ENCODE results near the gene RAD52.

DNA sequence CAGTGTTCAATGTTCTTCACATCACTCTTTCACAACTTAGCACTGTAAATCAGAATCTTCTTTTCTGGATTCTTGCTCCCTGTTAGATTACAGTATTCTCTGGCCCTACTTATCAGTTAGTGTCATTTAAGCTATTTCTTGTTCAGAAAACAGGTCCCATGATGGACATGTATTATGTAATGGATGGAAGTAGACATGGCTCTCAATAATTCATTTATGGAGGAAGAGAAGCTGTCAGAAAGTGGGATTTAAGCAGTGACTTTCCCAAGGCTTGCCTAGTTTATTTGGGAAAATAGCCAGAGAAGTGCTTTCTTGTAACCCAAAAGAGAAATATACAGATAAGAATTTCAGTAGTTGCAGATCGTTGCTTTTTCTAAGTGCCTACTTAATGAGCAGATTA is 43.2 kb upstream of the RAD52 start:
- TF ChIP-seq, protein P1, sequence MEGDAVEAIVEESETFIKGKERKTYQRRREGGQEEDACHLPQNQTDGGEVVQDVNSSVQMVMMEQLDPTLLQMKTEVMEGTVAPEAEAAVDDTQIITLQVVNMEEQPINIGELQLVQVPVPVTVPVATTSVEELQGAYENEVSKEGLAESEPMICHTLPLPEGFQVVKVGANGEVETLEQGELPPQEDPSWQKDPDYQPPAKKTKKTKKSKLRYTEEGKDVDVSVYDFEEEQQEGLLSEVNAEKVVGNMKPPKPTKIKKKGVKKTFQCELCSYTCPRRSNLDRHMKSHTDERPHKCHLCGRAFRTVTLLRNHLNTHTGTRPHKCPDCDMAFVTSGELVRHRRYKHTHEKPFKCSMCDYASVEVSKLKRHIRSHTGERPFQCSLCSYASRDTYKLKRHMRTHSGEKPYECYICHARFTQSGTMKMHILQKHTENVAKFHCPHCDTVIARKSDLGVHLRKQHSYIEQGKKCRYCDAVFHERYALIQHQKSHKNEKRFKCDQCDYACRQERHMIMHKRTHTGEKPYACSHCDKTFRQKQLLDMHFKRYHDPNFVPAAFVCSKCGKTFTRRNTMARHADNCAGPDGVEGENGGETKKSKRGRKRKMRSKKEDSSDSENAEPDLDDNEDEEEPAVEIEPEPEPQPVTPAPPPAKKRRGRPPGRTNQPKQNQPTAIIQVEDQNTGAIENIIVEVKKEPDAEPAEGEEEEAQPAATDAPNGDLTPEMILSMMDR (IDR thresholded peaks at IDR 0.05; ENCODE audit: insufficient read depth, low read length, poor library complexity, severe bottlenecking), result no peak
- TF ChIP-seq EZH2phosphoT487 (conservative IDR thresholded peaks at IDR 0.05; ENCODE audit: low read length), result no peak

Data from SU-DHL-6 (cell line).